NCI-H1694 treated with DMSO at 0.1 percent for 48 hours (cell line): Measurements from ENCODE around the gene CCHCR1.

Experiments
- DNase-seq: peaks from one replicate; lab custom pipeline; 2025; lab: John Stamatoyannopoulos, UW

CCHCR1 gene

DNA sequence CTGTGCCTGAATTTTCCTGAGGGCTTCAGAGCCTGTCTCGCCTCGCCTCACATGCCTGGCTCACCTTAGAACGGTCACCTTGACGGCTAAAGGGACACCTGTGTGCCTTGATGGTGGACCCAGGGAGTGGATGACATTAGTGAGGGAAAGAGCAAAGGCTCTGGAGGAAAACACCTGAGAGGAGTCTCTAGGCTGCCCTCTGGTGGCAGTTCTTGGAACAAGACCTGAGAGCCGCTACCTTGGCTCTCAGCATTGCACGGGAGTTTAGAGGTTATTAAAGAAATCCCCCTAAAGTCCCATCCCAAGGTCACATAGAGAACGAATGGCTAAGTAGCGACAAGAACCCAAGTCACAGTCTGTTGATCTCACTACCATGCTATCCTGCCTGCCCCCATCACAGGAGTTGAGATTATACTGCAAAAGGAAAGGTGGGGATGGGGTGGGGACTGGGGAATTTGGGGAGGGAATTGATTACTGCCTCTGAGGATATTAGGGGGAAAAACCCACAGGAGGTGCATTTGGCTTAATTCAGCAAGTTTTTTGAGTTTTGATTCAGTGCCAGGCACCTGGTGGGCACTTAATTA, 29.4 kb downstream of the CCHCR1 start:
- DNase-seq, result no peak

DNA sequence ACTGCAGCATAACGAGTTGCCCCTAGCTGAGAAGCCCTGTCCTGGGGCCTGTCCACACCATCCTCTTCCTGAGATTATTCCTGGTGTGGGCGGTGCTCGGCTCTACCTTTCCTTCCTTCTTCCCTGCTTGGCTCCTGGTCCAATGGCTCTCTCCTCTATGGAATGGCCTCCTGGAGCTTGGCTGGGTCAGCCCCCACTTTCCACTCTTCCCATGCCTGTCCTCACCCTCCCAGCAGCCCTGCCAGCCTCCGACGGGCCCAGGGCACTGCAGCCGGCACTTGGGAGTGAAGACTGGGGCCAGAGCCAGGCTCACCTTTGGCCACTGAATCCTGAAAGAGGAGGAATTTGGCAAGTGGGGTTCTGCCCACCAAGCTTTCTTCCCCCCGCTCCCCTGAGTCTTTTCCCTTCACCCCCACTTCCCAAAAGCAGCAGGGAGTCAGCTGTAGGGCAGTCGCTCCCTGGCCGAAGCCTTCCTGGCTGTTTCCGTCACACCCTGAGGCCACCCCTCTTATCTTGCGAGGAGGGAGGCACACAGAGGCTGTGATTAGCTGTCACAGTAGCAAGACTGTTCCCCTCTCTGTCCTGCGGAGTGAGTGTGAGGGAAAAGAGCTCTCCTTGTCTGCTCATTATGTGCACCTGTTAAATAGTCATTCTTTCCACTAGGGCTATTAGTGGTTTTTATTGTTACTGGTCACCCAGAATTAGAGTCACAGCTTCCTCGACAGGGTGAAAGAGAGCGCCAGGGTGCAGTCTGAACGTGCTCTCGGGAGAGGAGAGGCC, 31.0 kb downstream of the CCHCR1 start:
- no peak for DNase-seq

DNA sequence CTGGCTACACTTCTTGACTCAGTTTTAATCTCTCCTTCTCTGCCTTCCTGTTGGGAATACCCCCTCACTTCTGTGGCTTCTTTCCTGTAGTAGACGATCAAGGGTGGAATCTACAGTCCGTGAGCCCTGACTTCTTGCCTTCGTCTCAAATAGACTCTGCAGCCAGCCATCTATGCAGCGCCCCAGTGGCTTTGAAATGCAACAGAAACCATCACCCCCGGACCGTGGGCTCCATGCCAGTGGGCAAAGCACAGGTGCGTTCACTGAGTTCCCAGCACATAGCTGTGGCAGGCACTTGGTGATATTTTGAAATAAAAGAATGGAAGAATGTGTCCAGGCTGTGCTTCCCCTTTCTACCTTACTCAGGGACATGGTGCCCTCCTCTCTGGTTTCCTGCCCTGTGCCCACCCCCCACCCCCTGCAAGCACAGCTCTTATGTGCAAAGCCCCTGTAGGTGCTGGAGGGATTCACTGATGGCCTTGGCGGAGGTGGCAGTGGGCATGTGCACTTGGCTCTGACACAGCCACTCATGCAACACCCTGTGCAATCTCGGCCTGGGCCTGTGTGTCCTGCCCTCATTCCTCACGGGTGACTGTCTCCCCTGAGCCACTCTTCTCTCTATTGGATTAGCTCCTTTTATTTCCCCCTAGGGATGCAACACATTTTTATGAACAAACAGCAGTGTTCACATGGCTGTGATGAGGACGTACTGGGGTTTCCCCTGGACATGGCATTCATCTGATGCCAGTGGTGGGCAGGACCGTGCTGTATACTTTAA, 31.8 kb downstream of the CCHCR1 start:
- no peak for DNase-seq

DNA sequence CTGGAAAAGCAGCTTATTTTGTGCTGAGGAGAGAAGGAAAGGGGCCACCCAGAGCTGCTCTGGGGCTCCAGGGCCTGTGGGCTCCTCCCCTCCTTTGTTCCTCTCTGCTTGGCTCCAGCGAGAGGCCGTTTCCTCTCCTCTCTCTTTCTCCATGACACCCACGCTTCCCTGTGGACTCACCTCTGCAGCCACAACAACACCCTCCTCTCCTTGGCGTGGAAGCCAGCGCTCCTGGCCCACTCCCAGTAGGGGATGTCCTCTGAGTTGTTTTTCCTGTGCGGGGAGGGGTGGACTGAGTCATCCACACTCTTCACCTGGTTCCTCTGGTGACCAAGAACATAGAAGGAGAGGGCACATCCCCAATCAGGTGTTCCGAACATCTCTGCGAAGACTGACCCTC, 32.4 kb downstream of the CCHCR1 start:
- DNase-seq, result no peak

DNA sequence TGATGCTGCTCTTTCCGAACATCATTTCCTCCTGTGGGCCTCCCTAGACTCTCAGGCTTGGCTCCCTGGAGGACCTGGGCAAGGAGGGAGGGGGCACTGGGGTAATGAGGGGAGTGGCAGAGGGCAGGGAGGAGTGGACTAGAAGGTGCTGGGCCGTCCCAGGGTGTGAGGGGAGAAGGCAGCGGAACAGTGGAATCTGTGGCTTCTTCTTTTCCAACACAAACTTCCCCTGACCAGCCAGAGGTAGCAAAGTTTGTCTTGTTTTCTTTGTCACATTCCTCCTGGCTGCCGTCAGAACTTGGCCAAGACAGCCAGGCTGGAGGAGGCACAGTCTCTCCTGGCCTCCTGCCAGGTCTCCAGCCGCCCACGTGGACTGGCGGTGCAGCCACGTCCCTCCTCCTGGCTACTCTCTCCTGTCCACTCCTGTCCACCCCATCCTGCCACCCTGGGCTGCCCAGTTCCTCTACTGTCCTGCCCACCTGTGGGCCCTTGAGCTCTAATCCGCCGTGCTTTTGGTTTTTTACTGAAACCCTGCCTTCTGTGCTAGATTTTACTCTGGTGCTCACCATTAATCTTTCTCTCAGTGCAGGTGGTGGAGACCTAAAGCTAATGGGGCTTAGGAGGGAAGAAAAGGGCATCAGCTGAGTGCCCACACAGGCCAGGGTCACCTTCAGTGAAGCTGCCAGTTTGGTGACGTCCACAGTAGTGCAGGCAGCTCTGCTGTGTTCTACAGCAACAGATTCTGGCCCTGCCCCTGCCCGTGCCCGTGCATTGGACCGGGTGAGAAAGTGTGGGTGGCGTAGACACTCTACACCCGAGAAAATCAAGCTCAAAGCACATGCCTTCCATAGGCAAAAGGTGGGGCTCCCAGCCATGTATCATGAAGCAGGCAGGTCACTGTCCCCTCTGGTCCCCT, 34.6 kb downstream of the CCHCR1 start:
- no peak for DNase-seq

DNA sequence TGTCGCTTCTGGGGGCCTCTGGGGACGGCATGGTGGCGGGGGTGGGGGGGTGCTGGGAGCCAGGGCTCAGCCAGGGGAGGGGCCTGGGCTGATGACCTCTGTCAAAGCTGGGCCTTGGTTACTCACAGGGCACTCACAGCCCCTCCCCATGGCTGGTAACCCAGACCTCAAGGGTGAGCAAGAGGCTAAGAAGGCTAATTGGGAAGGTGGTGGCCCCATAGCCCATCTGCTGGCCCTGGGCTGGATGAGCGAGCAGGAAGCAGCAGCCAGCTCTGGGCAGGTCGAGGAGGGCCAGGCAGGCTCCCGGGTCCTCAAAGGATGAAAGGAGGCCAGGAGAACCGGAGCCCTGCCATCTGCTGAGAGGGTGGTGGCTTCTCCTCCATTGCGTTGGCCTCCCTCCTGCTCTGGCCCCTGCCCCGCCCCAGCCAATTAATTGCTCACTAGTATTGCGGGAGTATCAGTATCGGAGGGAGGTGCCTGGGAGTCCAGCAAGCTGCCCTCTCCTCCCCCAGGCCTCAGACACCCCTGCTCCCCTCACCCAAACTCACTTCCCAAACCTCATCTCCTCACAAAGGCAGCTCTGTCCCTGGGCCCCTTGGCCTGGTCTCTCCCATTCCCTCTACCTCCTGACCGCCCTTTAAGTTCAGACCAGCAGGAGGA, 36.3 kb downstream of the CCHCR1 start:
- DNase-seq, result no peak

DNA sequence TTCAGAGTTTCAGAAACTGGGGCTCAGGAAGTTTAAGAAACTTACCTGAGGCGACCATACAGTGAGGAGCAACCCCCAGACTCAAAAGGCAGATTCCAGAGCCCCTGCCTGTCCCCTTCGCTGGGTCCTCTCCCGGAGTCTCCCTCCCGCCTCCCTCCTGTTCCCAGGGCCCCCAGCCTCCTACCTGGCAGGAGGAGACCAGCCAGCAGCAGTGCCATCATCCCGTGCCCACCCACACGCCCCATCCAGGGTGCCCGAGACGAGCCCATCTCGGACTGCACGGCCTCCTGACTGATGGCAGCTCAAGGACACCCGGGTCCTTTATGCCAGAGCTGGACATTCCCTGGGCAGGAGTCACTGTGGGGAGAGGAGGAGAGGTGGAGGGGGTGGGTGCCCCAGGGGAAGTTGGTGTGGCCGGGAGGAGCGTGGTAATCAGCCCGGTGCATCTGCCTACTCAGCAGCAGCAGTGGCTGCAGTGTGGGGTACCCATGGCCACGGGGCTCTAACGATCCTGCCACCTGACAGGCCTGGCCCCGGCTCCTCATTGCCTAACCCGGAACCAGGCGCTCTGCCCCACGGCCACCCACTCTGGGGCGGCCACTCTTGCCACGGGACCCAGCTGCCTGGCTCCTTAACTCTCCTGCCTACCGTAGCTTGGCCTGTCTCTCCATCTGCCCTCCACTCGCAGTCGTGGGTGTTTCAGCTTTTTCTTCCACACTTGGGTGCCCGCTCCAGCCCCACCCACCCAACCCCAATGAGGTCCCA, 37.3 kb downstream of the CCHCR1 start, which contains the start of gene CDSN:
Gene CDSN (minus strand): TSS at position 296 of the 765 bp plus-strand sequence. CDS start 27 bp downstream, at position 269.
- no peak for DNase-seq

DNA sequence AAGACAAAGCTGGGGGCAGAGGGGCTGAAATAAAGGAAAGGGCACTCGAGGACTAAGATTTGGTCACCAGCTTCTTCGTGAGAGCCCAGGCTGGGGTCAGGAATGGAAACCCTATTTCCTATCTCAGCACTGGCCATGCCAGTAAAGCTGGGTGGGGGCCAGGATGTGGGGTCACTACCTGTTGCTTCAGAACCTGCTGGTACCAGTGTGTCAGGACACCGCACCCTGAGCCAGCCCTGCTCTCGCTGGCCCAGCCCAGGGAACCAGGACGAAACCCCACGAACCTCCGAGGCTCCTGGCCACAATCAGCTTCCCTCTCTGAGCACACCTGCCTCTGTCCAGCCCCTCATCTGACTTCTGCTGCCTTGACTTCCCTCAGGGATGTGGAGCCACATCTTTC, 39.4 kb downstream of the CCHCR1 start:
- DNase-seq, result no peak

DNA sequence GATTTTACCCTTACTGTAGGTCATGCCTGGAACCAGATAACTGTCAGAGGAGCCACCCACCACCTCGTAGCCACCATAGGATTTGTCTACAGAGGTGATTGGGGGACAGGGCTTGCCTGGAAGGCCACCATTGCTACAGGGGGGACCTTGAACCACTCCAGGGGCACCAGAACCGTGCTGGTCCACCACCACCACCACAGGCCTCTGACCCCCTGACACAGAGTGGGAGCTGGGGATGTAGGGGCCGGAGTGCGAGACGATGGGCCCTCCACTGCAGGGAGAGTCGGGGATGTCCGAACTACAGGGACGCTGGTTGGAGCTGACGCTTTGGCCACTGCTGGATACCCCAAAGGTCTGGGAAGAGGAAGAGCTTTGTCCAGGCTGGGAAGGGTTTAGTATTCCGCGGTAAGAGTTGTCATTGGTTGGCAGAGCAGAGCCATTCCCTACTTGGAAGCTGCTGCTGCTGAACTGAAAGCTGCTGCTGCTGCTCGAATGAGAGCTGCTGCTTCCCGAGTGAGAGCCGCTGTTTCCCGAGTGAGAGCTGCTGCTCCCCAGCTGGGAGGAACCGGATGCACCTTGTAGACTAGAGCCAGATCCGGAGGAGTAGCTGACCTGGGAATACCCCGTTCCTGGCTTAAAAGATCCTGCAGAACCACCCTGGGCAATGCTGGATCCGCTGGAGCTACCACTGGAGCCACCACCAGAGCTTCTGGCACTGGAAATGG, 40.8 kb downstream of the CCHCR1 start:
- DNase-seq, result no peak

DNA sequence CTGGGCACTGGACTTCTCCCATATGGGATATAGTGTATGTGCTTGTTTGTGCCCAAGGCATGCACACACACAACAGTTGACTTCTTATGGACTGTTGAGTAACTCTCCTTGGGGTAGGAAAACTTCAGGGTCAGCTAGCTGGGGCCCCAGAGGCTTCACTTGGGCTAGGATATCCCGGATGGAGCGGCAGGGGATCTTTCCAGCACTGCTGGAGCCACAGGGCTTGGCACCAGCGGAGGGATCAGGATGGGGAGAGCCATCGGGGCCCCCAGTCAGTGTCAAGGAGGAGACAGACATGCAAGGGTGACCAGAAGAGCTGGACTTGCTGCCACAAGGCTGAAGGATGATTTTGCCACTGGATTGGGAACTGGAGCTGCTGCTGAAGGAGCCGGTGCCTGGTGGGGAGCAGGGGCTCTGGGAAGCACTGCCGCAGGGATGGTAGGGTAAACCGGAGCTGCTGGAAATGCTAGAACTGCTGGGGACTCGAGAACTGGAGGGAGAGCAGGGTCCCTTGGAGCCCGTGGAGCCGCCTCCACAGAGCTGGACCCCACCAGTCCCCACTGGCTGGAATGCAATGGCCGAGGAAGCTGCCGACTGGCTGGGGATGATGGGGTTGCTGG, 41.6 kb downstream of the CCHCR1 start:
- no peak for DNase-seq

DNA sequence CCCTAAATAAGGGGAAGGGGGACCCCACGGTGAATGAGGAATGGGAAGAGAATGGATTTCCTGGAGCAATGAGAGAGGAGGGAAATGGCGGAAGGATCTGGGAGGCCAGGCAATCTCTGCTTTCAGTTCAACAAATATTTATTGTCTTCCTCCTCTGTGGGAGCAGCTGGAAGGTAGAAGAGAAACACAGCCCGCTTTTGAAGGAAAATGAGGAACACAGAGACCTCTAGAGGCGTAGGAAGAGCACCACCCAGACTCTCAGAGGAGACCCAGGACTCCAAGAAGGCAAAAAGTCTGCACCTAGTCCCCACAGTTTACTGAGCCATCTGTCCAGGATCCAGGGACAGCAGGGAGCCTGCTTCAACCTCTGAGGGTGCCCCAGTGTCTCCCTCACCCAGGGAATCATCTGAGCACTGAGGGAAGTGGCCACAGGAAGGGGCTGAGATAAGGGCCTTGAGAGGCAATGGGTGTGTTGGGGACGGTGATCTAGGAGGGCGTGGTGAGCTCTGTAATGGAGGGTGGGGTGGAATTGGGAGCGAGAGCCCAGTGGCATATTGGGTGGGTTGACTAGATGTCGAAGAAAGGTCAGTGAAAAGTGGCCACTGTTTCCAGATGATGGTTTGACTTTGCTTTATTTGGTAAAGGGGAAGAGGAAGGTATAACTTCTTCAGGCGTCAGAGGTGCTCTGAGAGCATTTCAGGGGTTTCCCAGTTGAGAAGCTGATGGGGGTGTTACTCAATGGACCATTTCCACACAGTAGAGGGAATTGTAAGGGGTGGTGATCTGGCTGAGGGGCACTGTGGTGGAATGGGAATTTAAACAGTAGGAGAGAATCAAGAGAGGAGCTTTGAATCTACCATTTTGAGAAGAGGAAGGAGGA, 42.4 kb downstream of the CCHCR1 start:
- DNase-seq, result no peak

DNA sequence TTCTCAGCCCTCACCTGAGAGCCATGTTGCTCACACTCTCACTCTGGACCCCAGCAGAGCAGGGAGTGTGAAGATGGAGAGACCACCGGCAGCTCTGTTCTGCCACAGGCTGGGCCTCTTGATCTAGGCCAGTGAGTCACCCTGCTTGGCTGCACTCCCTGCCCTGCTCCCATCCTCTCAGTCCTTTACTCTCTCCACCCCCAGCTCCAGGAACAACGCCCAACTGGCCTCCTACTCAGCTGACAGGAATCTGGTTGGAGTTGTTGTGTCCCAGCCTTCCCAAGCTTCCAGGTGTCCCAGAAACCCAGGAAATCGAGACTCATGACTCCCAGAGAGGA, 43.1 kb downstream of the CCHCR1 start, which contains the start of gene PSORS1C1:
Gene PSORS1C1 (plus strand): TSS at position 260 of the 338 bp plus-strand sequence. CDS start 14,833 bp downstream, outside the sequence.
- no peak for DNase-seq

DNA sequence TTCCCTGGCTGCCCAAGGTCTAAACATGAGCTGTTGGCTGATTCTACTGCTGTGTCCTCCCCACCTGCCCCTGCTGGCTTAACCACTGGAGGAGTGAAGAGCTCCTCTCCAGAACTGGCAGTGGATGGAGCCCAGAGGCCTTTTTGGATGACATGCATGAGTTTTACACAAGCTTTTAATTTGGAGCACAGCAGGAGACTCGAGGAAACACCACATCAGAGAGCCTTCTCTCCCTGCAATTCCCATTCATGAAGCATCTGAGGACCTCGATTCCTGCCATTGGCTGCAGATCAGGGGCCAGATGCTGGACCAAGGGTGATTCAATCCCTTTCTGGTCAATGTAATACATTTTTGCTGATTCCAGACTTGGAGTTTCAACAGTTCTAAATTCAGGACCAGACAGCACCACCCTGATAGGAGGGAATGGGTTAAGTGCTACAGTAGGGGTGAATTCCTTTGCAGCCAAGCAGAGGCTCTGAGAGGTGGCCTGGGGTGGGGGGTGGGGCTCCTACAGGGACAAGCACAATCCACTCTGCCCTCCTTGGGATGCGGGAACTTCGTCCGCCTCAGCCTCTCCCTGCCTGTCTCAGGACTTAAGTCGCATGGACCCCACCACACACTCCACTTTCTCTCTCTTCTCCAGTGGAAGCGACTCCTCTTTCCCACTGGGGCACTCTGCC, 43.6 kb downstream of the CCHCR1 start:
- DNase-seq, result no peak

DNA sequence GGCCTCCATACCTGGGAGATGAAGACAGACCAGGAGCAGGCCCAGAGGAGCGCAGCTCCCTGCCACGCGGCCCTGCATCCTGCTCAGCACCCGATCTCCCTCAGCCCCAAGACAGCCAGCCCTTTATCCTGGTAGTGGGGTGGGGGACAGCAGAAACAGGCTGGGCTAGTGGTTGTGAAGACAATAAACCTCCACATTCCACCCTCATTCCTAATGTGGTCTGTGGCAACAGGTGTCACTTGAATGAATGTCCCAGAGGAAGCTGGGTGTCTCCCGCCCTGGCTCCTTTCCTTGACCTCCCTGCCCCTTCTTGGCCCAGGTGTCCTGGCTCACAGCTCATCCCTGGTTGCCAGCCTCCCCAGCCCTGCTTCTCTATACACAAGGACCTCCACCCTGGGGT, 45.1 kb downstream of the CCHCR1 start, which contains the start of gene C6orf15:
Gene C6orf15 (minus strand): TSS at position 98 of the 400 bp plus-strand sequence. CDS start 20 bp downstream, at position 78.
- DNase-seq, result no peak

DNA sequence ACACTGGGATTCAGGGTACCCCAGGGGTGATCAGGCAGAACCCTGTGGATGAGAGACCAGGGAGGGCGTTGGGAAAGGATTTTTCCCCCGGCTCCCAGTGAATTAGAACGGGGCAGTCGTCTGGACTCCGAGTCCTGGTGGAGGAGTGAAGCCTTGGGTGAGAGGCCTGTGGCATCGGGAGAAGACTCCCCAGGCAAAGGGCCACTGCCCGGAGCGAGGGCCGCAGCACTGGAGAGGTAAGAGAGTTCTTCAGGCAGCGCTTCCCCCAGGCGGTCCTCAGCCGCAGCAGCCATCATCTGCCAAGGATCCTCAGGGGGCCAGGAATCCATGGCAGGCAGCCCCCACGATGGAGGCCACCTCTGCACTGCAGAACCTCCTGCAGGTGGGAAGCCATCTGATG, 45.9 kb downstream of the CCHCR1 start:
- no peak for DNase-seq

DNA sequence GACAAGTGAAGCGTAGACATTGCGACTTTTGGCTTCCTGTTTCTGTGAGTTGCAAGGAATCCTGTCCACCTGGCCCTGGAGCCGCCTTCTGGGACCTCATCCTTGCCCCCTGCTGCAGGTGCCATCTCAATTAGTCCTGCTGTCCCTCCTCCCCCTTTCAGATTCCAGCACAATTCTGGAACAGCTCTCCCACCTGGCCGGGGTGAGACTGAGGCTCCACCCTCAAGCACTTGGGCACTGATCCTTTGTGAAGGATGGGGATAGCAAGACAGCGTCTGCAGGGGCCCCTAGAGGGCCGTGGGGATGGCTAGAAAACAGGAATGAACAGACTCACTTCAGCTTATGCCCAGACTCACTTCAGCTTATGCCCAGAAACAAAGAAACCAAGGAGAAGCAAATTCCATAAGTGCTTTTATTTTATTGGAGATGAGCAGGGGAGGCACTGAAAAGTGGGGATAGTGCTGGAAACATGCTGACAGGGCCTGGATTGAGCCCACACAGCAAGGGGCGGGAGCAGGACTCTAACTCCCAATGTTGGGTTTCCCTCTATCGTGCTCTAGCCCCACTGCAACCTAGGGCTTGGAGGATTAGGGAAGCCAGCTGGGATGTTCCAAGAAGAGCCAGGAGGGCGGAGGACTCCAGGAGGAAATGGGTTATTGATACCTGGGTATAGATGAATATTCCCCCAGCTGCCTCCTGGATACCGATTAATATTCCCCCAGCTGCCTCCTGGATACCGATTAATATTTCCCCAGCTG, 46.6 kb downstream of the CCHCR1 start:
- no peak for DNase-seq

DNA sequence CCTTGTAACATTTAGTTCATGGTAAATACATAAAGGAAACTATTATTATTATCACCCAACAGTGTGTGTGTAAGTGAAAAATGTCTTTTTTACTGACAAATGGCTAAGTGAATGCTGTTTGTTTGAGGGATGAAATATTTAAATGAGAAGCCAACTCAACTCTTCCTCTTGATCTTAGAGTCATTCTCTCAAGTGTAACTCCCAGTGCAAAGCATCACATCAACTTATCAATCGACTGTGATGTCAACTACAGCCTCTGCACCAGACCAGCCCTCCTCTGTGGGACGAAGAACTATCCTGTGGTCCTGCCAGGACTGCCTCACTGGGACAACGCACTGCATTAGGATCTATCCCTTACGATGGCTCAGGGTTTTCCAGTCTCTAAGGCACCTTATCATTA, 50.5 kb downstream of the CCHCR1 start:
- DNase-seq, result no peak
